A549 (cell line): Measurements from ENCODE around the gene SERTAD2. TPM values are rescaled to one million over a fixed set of nuclear protein-coding genes. Genes with fewer than 3 reads are reported as not detected.

ENCODE experiments used
- ATAC-seq, 2 experiments: fragments of 200-7000 bp in 1 of 2; fragments of >200 bp in 1 of 2; cut with Nextera tagmentation in 1 of 2; cut with Tn5 transposase in 1 of 2; 3 replicates each; pipeline versions ENCODE4 v1.8.0 to v1.9.1; 2018 to 2020; ENCODE audit warnings: mild to moderate bottlenecking in 1 of 2, moderate library complexity in 1 of 2
- CTCF ChIA-PET: fragments of 300-600 bp; sonication (Branson Sonifier 250); formaldehyde crosslinking; extraction: SDS; loops from one replicate; lab custom pipeline; 2021; ENCODE audit warnings: antibody characterized with exemption, inconsistent platforms; lab: Yijun Ruan, JAX
- POLR2A ChIA-PET: fragments of 350-600 bp; formaldehyde crosslinking; extraction: SDS; loops from one replicate; lab custom pipeline; 2021; ENCODE audit warnings: antibody characterized with exemption, inconsistent platforms; lab: Yijun Ruan, JAX
- DNase-seq, 2 experiments: peaks; one replicate each; pipeline versions ENCODE4 v3.0.0 to v3.0.0-alpha.2; 2011 to 2016; ENCODE audit warnings: low read depth in 1 of 2, low spot score in 1 of 2
- FAIRE-seq: peaks from 2 replicates; lab custom pipeline; 2011; peaks lifted over from hg19 to GRCh38; lab: Jason Lieb, UNC
- H3K27ac ChIP-seq, 2 experiments: fragments of >200 bp; sonication (Bioruptor Twin); formaldehyde crosslinking; 3 replicates each; pipeline ENCODE4 v1.5.1; 2016 to 2017
- H3K4me1 ChIP-seq: fragments of >200 bp; sonication (Bioruptor Twin); formaldehyde crosslinking; 3 replicates; pipeline ENCODE4 v1.6.1; 2016
- H3K4me2 ChIP-seq: fragments of >200 bp; sonication (Bioruptor Twin); formaldehyde crosslinking; 3 replicates; pipeline ENCODE4 v1.6.1; 2016
- H3K4me3 ChIP-seq: fragments of >200 bp; sonication (Bioruptor Twin); formaldehyde crosslinking; 3 replicates; pipeline ENCODE4 v1.5.1; 2016
- H3K9me3 ChIP-seq: fragments of >200 bp; sonication (Bioruptor Twin); formaldehyde crosslinking; 3 replicates; pipeline ENCODE4 v1.6.1; 2016
- BHLHE40 ChIP-seq: IDR thresholded peaks from 2 replicates; pipeline ENCODE4 v1.6.1; 2012; ENCODE audit warnings: low read depth, low read length, inconsistent platforms
- CBX8 ChIP-seq: fragments of 200-600 bp; sonication (generic); IDR thresholded peaks from 2 replicates; pipeline ENCODE4 v1.6.1; 2016
- CEBPB ChIP-seq, 2 experiments: fragments of >200 bp in 1 of 2; sonication (Bioruptor Twin) in 1 of 2; formaldehyde crosslinking in 1 of 2; IDR thresholded peaks; 2 replicates each; pipeline ENCODE4 v1.6.1; 2012 to 2016
- CHD2 ChIP-seq: fragments of 150-350 bp; IDR thresholded peaks from 2 replicates; pipeline ENCODE4 v1.6.1; 2014; ENCODE audit warnings: low read length; ENCODE audit not compliant: partially characterized antibody
- EHMT2 ChIP-seq: fragments of 200-600 bp; sonication (generic); IDR thresholded peaks from 2 replicates; pipeline ENCODE4 v1.6.1; 2016; ENCODE audit warnings: antibody characterized with exemption, low read depth, mild to moderate bottlenecking, moderate library complexity
- ELK1 ChIP-seq: fragments of 150-350 bp; IDR thresholded peaks from 2 replicates; pipeline ENCODE4 v1.6.1; 2014; ENCODE audit warnings: low read depth, mild to moderate bottlenecking, low read length
- ESRRA ChIP-seq: fragments of 150-350 bp; IDR thresholded peaks from 2 replicates; pipeline ENCODE4 v1.6.1; 2014; ENCODE audit warnings: mild to moderate bottlenecking, low read length, borderline replicate concordance
- FOSB ChIP-seq: fragments of 250-450 bp; sonication (Bioruptor Pico); IDR thresholded peaks from 2 replicates; pipeline ENCODE4 v1.5.0; 2020; ENCODE audit warnings: mild to moderate bottlenecking, moderate library complexity
- FOXS1 ChIP-seq: fragments of 250-450 bp; sonication (Bioruptor Pico); IDR thresholded peaks from 2 replicates; pipeline ENCODE4 v1.5.0; 2020; ENCODE audit warnings: mild to moderate bottlenecking, moderate library complexity
- GATA3 ChIP-seq: IDR thresholded peaks from 2 replicates; pipeline ENCODE4 v1.6.1; 2012; ENCODE audit warnings: borderline replicate concordance
- HDAC2 ChIP-seq: fragments of 200-600 bp; sonication (generic); IDR thresholded peaks from 2 replicates; pipeline ENCODE4 v1.6.1; 2016
- HEYL ChIP-seq: fragments of 250-450 bp; sonication (Bioruptor Pico); IDR thresholded peaks from 2 replicates; pipeline ENCODE4 v1.8.0; 2021; ENCODE audit warnings: mild to moderate bottlenecking, moderate library complexity
- HOXA7 ChIP-seq: fragments of 250-450 bp; sonication (Bioruptor Pico); IDR thresholded peaks from 2 replicates; pipeline ENCODE4 v1.5.0; 2020; ENCODE audit warnings: mild to moderate bottlenecking, moderate library complexity
- HOXB5 ChIP-seq: fragments of 250-450 bp; sonication (Bioruptor Pico); IDR thresholded peaks from 2 replicates; pipeline ENCODE4 v1.5.0; 2020; ENCODE audit warnings: mild to moderate bottlenecking, moderate library complexity
- KDM5A ChIP-seq: fragments of 200-600 bp; sonication (generic); IDR thresholded peaks from 2 replicates; pipeline ENCODE4 v1.6.1; 2016; ENCODE audit warnings: antibody characterized with exemption, mild to moderate bottlenecking
- MAX ChIP-seq: IDR thresholded peaks from 2 replicates; pipeline ENCODE4 v1.6.1; 2012
- MYC ChIP-seq: IDR thresholded peaks from 2 replicates; pipeline ENCODE4 v1.6.1; 2012; ENCODE audit warnings: mild to moderate bottlenecking, inconsistent platforms, low read length, improper control_type of control experiment, borderline replicate concordance
- NFE2L2 ChIP-seq: fragments of 150-350 bp; conservative IDR thresholded peaks from 2 replicates; pipeline ENCODE4 v1.6.1; 2014; ENCODE audit warnings: low read length
- NPAS2 ChIP-seq: fragments of 250-450 bp; sonication (Bioruptor Pico); IDR thresholded peaks from 2 replicates; pipeline ENCODE4 v1.8.0; 2022; ENCODE audit warnings: mild to moderate bottlenecking, moderate library complexity, borderline replicate concordance
- NR3C1 ChIP-seq: fragments of >200 bp; sonication (Bioruptor Twin); formaldehyde crosslinking; IDR thresholded peaks from 3 replicates; pipeline ENCODE4 v1.6.1; 2017
- PBX3 ChIP-seq: IDR thresholded peaks from 2 replicates; pipeline ENCODE4 v1.6.1; 2012
- POLR2A ChIP-seq: IDR thresholded peaks from 2 replicates; pipeline ENCODE4 v1.6.1; 2012; ENCODE audit warnings: mild to moderate bottlenecking, low read length
- RARB ChIP-seq: fragments of 250-450 bp; sonication (Bioruptor Pico); IDR thresholded peaks from 2 replicates; pipeline ENCODE4 v1.8.0; 2021; ENCODE audit warnings: mild to moderate bottlenecking, moderate library complexity
- RNF2 ChIP-seq: fragments of 200-600 bp; sonication (generic); IDR thresholded peaks from 2 replicates; pipeline ENCODE4 v1.6.1; 2016; ENCODE audit warnings: low read depth, mild to moderate bottlenecking, antibody characterized with exemption, moderate library complexity, borderline replicate concordance
- TFCP2L1 ChIP-seq: fragments of 250-450 bp; sonication (Bioruptor Pico); IDR thresholded peaks from 2 replicates; pipeline ENCODE4 v1.5.0; 2021; ENCODE audit warnings: mild to moderate bottlenecking
- USF2 ChIP-seq: fragments of 450-650 bp; IDR thresholded peaks from 2 replicates; pipeline ENCODE4 v1.6.1; 2014; ENCODE audit warnings: antibody characterized with exemption
- ZC3H11A ChIP-seq: fragments of 450-650 bp; IDR thresholded peaks from 2 replicates; pipeline ENCODE4 v1.6.1; 2014; ENCODE audit warnings: antibody characterized with exemption, mild to moderate bottlenecking
- ZSCAN20 ChIP-seq: fragments of 250-450 bp; sonication (Bioruptor Pico); IDR thresholded peaks from 2 replicates; pipeline ENCODE4 v1.8.0; 2022; ENCODE audit warnings: mild to moderate bottlenecking, moderate library complexity
- WGBS: methylation state at CpG from one replicate; pipeline ENCODE4 v1.1.6; 2017; ENCODE audit errors: missing lambda C conversion rate; 5-methylcytosine and 5-hydroxymethylcytosine counted together
- polyA plus RNA-seq, 4 experiments: library from polyadenylated mRNA; depleted of rRNA in 3 of 4; stranded (reverse); fragments of >200 nt; fragmentation: RNase III in 1 of 4; extraction: RNeasy Plus Mini Kit Qiagen cat#74134 plus additional on column Dnase treatment in 1 of 4; gene quantifications; 2 replicates in 3 of 4; 3 replicates in 1 of 4; pipeline ENCODE4 v1.2.3, GENCODE V29; 2011 to 2017
- TF ChIP-seq, protein P1 (sequence below): IDR thresholded peaks from 2 replicates; pipeline ENCODE4 v1.6.1; 2012; ENCODE audit warnings: low read depth, borderline replicate concordance

Gene SERTAD2
- polyA plus RNA-seq, 2 of the 4 experiments (the other 2 are of a cell fraction): 11.8 TPM

GRCh38 chr2:64670047-64670446 lies 16.3 kb upstream of the SERTAD2 start:
- POLR2A ChIA-PET: no interaction called here
- no peak for DNase-seq
- H3K27ac ChIP-seq: no peak overlapping the region
- no peak overlapping the region for H3K4me2 ChIP-seq
- CTCF ChIA-PET: interaction anchor here (3.2 kb wide), 1 partner anchor 15 kb away, joined by 11 read pairs; no protein-coding TSS in a partner anchor
- FAIRE-seq: no peak
- no peaks in the 10 kb centered on the region for H3K9me3 ChIP-seq
- no peak overlapping the region for H3K4me3 ChIP-seq
- no peak for ATAC-seq
- TF ChIP-seq, protein P1, sequence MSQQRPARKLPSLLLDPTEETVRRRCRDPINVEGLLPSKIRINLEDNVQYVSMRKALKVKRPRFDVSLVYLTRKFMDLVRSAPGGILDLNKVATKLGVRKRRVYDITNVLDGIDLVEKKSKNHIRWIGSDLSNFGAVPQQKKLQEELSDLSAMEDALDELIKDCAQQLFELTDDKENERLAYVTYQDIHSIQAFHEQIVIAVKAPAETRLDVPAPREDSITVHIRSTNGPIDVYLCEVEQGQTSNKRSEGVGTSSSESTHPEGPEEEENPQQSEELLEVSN: no peak
- no peak for TF ChIP-seq NFE2L2
- TF ChIP-seq KDM5A: no peak
- TF ChIP-seq FOSB: no peak
- no peak for TF ChIP-seq RNF2
- TF ChIP-seq HEYL (CRISPR knock-in tag): no peak
- TF ChIP-seq FOXS1 (CRISPR knock-in tag): no peak
- no peaks in the 10 kb centered on the region for H3K4me1 ChIP-seq

DNA sequence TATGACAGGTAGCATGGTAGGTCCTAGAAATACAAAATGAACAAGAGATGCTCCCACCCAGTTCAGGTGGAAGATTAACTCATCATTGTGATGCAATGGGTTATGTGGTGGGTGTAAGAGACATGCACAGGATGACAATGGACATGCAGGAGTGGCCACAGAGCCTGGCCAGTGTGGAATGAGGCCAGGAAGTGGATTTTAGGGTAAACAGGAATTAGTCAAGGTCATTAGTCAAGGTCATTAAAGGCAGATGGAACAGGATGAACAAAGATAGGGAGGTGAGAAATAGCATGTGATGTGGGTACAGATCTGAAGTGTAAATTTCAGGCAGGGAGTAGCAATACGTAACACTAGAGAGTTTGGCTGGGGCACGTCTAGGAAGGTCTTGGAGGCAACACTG lies 15.6 kb upstream of the SERTAD2 start:
- H3K4me2 ChIP-seq: no peak overlapping the region
- TF ChIP-seq HOXA7 (no peak), USF2 (no peak), CHD2 (no peak), NPAS2 (CRISPR knock-in tag) (no peak), MYC (no peak), EHMT2 (no peak), BHLHE40 (no peak), ZC3H11A (no peak), ZSCAN20 (CRISPR knock-in tag) (no peak)
- TF ChIP-seq, all 56 proteins: peak for 0
- FAIRE-seq (no peak), ATAC-seq (no peak), DNase-seq (no peak)
- POLR2A ChIA-PET: no interaction called here
- CTCF ChIA-PET: no interaction called here
- WGBS: 86% methylated on average over 2 of the region's 2 CpGs
- Histone ChIP-seq H3K27ac (no peak overlapping the region), H3K4me1 (no peaks in the 10 kb centered on the region), H3K9me3 (no peaks in the 10 kb centered on the region), H3K4me3 (no peak overlapping the region)

DNA sequence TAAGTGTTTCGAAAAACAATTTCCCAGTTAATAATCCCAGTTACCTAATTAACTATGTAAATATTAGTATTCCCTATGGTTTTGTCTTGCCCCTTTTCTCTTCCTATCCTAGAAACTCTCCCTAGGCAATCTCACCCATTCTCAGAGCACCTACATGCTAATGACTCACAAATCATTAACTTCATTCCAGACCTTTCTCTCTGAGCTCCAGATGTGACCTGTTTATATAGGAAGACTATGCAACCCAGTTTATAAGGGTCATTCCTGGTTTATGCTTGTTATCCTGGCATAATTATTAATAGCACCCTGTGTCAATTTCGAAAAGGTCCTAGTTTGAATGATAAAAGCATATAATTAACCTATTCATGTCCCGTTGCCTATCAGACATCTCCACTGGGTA lies 14.8 kb upstream of the SERTAD2 start:
- FAIRE-seq (no peak), DNase-seq (no peak), ATAC-seq (no peak)
- no peaks in the 10 kb centered on the region for H3K4me1 ChIP-seq
- ChIA-PET CTCF (interaction anchor here (0.9 to 1.1 kb wide), 2 partner anchors 15 to 22 kb away, joined by 3 read pairs; partner anchors contain the start of gene SERTAD2), POLR2A (no interaction called here)
- H3K27ac ChIP-seq: no peak overlapping the region
- no peaks in the 10 kb centered on the region for H3K9me3 ChIP-seq
- WGBS: 79% methylated on average over 3 of the region's 3 CpGs
- H3K4me2 ChIP-seq: no peak overlapping the region
- TF ChIP-seq GATA3: no peak
- TF ChIP-seq CEBPB (IDR thresholded peaks at IDR 0.05): no peak
- no peak for TF ChIP-seq NR3C1
- TF ChIP-seq RARB: no peak
- TF ChIP-seq HDAC2: no peak
- no peak for TF ChIP-seq CBX8
- TF ChIP-seq POLR2A: no peak
- TF ChIP-seq HOXB5 (CRISPR knock-in tag): no peak
- TF ChIP-seq PBX3: no peak
- TF ChIP-seq ESRRA: no peak
- no peak for TF ChIP-seq MAX
- TF ChIP-seq TFCP2L1 (CRISPR knock-in tag): no peak
- no peak for TF ChIP-seq ELK1
- TF ChIP-seq, all 56 proteins: peak for 0
- no peak overlapping the region for H3K4me3 ChIP-seq
